Measurements from ENCODE around the gene TMCC3. TPM values are rescaled to one million over a fixed set of nuclear protein-coding genes. Genes with fewer than 3 reads are reported as not detected.
A peak's percentile ranks its signal among the peaks of the same experiment; 100 is the strongest.

TMCC3 gene
- total and polyA plus RNA-seq, 2 of the 13 experiments (the other 11 are each of a cell fraction or from before 2014, with no cell fraction given) = not detected

DNA sequence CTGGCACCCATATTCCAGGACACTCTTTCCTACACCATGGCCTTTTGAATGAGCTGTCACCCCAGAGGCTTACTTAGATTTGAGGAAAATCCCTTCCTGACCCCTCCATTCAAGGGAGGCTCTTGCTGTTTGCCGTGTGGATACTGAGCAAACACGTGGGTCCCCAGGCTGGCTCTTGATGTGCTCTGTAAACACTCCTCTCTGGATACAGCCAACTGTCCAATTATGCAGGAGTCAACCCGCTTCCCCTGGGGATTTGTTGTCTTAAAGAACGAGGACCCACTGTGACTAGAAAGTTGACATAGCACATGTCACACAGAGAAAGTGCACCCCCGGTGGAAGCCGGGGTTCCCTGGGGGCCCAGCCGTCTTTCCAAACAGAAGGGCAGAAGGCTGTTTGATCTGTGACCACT is 114.8 kb downstream of the TMCC3 start (continued):
- no peak for TF ChIP-seq MYPOP (CRISPR knock-in tag; IDR thresholded peaks at IDR 0.05)
- no peak for TF ChIP-seq HOXA5 (CRISPR knock-in tag; IDR thresholded peaks at IDR 0.05)
- no peak for TF ChIP-seq ZMAT3 (CRISPR knock-in tag; conservative IDR thresholded peaks at IDR 0.05)
- TF ChIP-seq ZNF703 (CRISPR knock-in tag; IDR thresholded peaks at IDR 0.05; ENCODE audit: borderline replicate concordance) = no peak
- peak; percentile 34; the same call in 1 of the 2 replicates for TF ChIP-seq ZMYM4 (CRISPR knock-in tag; IDR thresholded peaks at IDR 0.05)
- TF ChIP-seq, protein P1, sequence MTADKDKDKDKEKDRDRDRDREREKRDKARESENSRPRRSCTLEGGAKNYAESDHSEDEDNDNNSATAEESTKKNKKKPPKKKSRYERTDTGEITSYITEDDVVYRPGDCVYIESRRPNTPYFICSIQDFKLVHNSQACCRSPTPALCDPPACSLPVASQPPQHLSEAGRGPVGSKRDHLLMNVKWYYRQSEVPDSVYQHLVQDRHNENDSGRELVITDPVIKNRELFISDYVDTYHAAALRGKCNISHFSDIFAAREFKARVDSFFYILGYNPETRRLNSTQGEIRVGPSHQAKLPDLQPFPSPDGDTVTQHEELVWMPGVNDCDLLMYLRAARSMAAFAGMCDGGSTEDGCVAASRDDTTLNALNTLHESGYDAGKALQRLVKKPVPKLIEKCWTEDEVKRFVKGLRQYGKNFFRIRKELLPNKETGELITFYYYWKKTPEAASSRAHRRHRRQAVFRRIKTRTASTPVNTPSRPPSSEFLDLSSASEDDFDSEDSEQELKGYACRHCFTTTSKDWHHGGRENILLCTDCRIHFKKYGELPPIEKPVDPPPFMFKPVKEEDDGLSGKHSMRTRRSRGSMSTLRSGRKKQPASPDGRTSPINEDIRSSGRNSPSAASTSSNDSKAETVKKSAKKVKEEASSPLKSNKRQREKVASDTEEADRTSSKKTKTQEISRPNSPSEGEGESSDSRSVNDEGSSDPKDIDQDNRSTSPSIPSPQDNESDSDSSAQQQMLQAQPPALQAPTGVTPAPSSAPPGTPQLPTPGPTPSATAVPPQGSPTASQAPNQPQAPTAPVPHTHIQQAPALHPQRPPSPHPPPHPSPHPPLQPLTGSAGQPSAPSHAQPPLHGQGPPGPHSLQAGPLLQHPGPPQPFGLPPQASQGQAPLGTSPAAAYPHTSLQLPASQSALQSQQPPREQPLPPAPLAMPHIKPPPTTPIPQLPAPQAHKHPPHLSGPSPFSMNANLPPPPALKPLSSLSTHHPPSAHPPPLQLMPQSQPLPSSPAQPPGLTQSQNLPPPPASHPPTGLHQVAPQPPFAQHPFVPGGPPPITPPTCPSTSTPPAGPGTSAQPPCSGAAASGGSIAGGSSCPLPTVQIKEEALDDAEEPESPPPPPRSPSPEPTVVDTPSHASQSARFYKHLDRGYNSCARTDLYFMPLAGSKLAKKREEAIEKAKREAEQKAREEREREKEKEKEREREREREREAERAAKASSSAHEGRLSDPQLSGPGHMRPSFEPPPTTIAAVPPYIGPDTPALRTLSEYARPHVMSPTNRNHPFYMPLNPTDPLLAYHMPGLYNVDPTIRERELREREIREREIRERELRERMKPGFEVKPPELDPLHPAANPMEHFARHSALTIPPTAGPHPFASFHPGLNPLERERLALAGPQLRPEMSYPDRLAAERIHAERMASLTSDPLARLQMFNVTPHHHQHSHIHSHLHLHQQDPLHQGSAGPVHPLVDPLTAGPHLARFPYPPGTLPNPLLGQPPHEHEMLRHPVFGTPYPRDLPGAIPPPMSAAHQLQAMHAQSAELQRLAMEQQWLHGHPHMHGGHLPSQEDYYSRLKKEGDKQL (CRISPR knock-in tag; IDR thresholded peaks at IDR 0.05; ENCODE audit: low read depth) = 0 out of 2 replicates have a peak, but pooled peaks have one; percentile 18
- TF ChIP-seq, protein P2, sequence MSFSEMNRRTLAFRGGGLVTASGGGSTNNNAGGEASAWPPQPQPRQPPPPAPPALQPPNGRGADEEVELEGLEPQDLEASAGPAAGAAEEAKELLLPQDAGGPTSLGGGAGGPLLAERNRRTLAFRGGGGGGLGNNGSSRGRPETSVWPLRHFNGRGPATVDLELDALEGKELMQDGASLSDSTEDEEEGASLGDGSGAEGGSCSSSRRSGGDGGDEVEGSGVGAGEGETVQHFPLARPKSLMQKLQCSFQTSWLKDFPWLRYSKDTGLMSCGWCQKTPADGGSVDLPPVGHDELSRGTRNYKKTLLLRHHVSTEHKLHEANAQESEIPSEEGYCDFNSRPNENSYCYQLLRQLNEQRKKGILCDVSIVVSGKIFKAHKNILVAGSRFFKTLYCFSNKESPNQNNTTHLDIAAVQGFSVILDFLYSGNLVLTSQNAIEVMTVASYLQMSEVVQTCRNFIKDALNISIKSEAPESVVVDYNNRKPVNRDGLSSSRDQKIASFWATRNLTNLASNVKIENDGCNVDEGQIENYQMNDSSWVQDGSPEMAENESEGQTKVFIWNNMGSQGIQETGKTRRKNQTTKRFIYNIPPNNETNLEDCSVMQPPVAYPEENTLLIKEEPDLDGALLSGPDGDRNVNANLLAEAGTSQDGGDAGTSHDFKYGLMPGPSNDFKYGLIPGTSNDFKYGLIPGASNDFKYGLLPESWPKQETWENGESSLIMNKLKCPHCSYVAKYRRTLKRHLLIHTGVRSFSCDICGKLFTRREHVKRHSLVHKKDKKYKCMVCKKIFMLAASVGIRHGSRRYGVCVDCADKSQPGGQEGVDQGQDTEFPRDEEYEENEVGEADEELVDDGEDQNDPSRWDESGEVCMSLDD (CRISPR knock-in tag; IDR thresholded peaks at IDR 0.05; ENCODE audit: borderline replicate concordance) = peak; percentile 86
- TF ChIP-seq ZNF552 (CRISPR knock-in tag; IDR thresholded peaks at IDR 0.05; ENCODE audit: borderline replicate concordance) = no peak
- TF ChIP-seq ZNF235 (CRISPR knock-in tag; IDR thresholded peaks at IDR 0.05; ENCODE audit: borderline replicate concordance) = no peak
- TF ChIP-seq, protein P3, sequence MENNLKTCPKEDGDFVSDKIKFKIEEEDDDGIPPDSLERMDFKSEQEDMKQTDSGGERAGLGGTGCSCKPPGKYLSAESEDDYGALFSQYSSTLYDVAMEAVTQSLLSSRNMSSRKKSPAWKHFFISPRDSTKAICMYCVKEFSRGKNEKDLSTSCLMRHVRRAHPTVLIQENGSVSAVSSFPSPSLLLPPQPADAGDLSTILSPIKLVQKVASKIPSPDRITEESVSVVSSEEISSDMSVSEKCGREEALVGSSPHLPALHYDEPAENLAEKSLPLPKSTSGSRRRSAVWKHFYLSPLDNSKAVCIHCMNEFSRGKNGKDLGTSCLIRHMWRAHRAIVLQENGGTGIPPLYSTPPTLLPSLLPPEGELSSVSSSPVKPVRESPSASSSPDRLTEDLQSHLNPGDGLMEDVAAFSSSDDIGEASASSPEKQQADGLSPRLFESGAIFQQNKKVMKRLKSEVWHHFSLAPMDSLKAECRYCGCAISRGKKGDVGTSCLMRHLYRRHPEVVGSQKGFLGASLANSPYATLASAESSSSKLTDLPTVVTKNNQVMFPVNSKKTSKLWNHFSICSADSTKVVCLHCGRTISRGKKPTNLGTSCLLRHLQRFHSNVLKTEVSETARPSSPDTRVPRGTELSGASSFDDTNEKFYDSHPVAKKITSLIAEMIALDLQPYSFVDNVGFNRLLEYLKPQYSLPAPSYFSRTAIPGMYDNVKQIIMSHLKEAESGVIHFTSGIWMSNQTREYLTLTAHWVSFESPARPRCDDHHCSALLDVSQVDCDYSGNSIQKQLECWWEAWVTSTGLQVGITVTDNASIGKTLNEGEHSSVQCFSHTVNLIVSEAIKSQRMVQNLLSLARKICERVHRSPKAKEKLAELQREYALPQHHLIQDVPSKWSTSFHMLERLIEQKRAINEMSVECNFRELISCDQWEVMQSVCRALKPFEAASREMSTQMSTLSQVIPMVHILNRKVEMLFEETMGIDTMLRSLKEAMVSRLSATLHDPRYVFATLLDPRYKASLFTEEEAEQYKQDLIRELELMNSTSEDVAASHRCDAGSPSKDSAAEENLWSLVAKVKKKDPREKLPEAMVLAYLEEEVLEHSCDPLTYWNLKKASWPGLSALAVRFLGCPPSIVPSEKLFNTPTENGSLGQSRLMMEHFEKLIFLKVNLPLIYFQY (CRISPR knock-in tag; IDR thresholded peaks at IDR 0.05; ENCODE audit: borderline replicate concordance) = 0 out of 2 replicates have a peak, but pooled peaks have one; percentile 47
